CD4-positive, alpha-beta T cell treated with Interleukin-6 for 4 hours (primary cell): ENCODE results near the gene CCDC60.

ENCODE experiments used
- DNase-seq: peaks from one replicate; pipeline ENCODE4 v3.0.0-alpha.2; 2020; ENCODE audit warnings: mixed read lengths

CCDC60 gene

DNA sequence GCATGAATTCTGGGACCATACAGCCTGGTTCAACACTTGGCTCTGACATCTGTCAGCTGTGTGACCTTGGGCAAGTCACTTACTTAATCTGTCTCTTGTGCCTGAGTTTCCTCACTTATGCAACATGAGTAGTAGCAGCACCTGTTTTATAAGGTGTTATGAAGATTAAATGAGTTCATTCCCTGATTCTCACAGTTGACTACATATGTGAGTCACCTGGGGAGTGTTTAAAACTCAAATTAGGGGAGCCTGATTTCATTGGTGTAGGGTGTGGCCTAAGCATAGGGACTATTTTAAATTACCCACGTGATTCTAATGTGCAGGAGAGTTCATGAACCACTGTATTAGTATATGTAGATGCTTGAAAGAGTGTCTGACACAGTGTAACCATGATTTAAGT, 222.3 kb downstream of the CCDC60 start:
- DNase-seq: no peak

DNA sequence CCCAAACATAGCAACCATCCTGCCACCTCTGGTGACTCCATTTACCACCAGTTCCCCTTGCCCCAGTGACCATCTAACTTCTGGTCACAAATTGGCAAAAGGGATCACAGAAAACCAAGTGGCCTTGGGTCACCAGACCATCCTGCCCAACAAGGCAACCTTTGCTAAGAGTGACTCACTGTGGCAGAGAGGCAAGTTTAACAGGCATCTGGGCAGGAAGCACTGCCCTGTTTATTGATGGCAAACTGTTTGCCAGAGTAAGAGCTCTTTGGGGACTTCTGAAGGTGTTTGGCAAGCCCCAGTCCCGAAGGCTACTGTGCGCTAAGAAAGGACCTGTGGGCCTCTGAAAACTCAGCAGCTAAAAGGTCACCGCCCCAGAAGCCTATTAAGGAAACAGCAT, 230.9 kb downstream of the CCDC60 start:
- DNase-seq: no peak

DNA sequence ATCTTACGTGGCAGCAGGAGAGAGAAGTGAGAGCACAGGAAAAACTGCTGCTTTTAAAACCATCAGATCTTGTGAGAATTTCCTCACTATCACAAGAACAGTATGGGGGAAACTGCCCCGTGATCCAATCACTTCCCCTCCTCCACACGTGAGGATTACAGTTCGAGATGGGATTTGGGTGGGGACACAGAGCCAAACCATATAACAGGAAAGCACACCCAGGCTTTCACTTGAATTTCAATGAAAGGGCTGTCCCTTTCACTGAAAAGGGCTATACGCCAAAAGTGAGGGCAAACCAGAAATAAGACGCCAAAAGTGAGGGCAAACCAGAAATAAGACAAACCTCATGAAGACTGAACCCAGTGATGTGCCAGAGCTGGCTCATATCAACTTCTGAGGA, 236.2 kb downstream of the CCDC60 start:
- DNase-seq: no peak

DNA sequence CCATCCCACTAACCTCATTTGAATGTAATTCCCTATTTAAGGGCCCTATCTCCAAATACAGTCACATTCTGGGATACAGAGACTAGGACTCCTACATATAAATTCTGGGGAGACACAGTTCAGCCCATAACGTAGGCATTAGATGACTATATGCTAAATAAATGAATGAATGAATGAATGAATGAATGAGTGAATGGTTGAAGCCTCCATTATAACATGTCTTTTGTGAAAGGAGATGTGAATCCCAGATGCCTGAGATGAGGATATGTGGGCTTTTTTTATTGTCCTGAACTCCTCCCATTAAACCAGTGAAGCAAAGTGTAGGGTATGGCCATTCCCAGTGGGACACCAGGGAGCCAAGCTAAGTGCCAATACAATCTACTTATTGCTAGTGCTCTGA, 238.6 kb downstream of the CCDC60 start:
- DNase-seq: no peak

DNA sequence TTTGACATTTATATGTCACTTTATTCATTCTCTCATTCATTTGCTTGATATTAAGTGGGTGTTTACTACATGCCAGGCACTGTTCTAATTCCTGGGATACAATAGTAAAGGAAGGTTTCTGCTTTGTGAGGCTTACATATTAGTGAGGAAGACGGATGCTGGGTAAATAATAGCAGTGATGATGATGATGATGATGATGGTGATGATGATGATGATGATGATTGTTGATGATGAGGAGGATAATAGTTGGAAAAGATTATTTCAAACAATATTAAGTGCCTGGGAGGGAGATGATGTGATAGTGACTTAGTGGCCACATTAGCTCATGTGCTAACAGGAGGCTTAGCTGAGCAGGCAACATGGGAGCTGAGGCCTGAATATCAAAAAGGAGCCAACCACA, 239.7 kb downstream of the CCDC60 start:
- DNase-seq: no peak

DNA sequence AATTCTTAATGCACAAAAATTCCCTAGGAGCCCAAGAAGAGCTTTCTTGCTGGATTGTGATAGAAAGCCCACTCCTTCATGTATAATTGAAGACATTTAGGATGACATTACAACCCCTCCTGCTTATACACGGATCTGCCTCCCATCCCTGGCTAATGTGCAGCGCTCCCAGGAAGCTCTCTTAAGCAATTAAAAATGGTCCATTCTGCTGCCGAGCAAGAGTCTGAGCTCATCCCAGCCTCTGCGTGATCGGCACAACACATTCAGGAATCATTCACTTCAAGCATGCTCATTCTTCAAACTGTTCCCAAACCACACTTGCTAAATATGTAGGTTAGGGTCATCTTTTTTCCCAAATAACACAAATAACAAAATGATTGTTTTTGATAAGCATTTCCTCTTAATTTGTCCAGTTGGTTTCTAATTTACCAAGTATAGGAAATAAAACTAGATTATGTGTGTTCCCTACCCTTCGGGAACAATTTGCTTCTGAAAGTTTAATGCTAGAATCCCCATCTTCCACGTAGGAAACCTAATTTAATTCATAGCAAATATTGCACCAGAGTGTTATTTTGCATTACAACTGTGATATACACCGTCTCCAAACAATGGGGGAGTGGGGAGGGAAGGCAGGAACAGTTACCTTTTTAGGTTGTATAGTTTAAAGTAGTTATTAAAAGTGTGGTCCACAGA, 241.7 kb downstream of the CCDC60 start:
- no peak for DNase-seq

DNA sequence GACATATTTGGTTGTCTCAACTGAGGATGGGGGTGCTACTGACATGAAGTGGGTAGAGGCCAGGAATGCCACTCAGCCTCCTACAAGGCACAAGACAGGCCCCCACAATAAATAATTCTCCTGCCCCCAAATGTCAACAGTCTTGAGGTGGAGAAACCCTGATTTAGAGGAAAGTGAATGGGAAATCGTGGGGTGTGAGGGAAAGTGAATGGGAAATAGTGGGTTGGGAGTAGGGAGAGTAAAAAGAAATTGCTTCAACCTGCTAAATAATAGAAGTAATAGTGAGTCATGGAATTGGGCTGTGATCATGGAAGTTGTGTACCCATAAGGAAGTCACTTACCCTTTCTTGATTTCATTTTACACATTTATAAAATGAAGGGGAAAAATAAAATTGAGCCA, 242.4 kb downstream of the CCDC60 start:
- DNase-seq: no peak

DNA sequence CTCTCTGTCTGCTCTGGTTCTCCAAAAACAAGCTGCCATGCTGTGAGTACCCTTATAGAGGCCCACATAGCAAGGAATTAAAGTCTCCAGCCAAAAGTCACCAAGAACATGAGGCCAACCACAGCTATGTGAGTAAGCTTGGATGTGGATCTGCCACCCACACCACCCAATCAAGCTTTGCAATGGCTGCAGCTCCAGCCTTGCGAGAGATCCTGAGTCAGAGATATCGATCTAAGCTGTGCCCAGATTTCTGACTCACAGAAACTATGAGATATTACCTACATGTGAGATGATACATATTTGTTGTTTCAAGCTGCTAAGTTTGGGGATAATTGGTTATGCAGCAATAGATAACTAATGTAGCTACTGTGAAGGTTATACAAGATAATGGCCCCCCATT, 243.6 kb downstream of the CCDC60 start:
- DNase-seq: no peak

DNA sequence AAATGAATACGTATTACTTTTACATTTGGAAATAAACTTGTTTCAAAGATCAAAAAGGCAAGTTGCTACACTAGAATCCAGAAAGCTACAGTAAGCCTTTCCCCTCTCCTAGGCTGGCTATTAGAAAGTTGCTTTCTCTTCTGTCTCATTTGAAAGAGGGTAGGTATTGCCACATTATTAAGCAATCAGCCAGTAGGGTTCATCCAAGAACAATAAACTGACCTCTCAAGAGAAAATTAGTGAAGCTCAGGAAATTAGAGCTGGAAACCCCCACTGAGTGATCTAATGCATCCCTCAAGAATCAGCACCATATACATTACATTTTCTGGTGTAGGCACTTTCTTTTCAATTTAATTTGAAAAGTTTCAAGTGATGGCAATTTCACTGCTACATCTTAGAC, 254.6 kb downstream of the CCDC60 start:
- no peak for DNase-seq

DNA sequence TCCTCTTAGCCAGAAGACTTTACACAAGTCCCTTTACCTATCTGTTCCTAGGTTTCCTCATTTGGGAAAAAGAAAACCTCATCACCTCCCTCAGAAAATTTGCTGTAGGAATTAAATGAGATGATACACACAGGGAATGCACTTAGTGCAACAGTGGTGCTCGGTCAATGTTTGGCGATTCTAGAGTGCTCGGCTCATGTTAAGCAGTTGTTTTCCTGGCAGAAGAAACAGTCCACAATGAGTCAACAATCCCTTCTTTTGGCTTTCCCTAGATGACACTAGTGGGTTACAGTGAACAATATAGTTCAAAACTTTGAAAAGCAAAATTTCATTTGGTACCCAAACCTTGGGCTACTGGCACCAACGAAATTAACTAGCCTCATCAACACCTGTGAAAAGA, 255.1 kb downstream of the CCDC60 start:
- no peak for DNase-seq
